Brain microvascular endothelial cell (primary cell): ENCODE results near the gene KRIT1.
A peak's percentile ranks its signal among the peaks of the same experiment; 100 is the strongest.
"Not testable (repeated sequence)": the region's sequence is repeated elsewhere in the genome, so short reads cannot be mapped to it uniquely, and the experiment has no call there.

ENCODE experiments used
- DNase-seq: peaks from one replicate; pipeline ENCODE4 v3.0.0-alpha.2; 2020
- H3K27ac ChIP-seq: fragments of 250-450 bp; sonication (Bioruptor Pico); 2 replicates; pipeline ENCODE4 v1.5.1; 2020; ENCODE audit warnings: mild to moderate bottlenecking, moderate library complexity
- H3K27me3 ChIP-seq: fragments of 250-450 bp; sonication (Bioruptor Pico); replicated peaks from 2 replicates; pipeline ENCODE4 v1.5.1; 2020; ENCODE audit warnings: mild to moderate bottlenecking
- H3K36me3 ChIP-seq: fragments of 250-450 bp; sonication (Bioruptor Pico); replicated peaks from 2 replicates; pipeline ENCODE4 v1.5.1; 2020; ENCODE audit warnings: mild to moderate bottlenecking
- H3K4me3 ChIP-seq: 2 replicates; pipeline ENCODE4 v1.5.1; 2011; ENCODE audit warnings: low read depth, mild to moderate bottlenecking, control low read depth, low read length, moderate library complexity
- in situ Hi-C: cut with HindIII; loops from 2 replicates; pipeline ENCODE4 v1.10.0; 2017; ENCODE audit warnings: low sequenced_read_pairs, low pct_ligation_motif_present
- TF ChIP-seq, protein P1 (sequence below): IDR thresholded peaks from 2 replicates; pipeline ENCODE4 v1.5.1; 2011; ENCODE audit warnings: low read depth, mild to moderate bottlenecking, moderate library complexity, low read length, control low read depth, inconsistent platforms; ENCODE audit errors: missing control alignments

KRIT1 gene

DNA sequence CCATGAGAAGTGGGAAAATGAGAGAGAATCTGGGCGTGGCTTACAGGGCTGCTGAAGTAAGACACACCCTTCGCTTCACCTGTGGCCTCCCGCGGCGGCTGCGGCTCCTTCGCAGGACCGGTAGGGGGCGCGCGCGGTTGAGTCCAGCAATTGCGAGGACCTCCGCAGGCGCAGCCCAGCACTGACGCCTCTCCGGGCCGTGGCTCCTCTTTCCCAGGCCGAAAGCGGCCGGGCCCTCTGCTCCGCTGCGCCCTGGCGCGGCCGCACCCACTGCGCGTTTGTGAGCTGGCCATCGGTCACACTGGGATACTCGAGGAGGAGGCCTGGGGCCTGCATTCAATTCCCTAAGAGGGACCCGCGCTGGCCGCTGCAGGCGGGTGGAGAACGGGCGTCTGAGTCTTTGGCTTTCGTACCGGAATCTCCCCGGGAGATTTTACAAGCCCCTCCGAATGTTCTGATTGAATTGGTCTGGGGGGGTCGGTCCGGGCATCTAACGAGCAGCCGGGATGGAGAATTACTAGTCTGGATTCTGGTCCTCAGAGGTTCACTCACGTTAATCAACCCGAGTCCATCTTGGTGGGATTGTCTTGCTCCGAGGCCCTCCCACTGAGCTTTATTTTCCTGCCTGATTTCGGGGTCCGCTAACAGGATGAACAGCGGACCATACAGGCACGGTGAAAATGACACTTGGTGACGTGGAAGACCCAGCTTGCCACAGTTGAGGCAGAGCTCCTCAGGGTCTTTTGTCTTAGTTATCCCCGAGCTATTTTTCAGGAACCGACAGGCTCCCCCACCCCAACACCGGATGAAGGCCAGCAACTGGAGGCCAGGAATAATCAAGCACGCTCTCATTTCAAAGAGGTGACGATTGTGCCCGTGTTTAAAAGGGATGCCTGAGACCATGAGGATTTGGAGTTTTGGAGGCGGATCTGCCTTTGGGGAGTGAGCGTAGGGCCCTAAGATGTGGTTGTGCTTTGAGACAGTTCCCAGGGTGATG lies 66.5 kb downstream of the KRIT1 start, which contains the start of gene LRRD1:
TSS of gene LRRD1 (minus strand) at position 215 of the 997 bp plus-strand sequence. CDS start 13,940 bp downstream, outside the sequence.
- peak; percentile 83 for DNase-seq
- no peak within 1 kb of the TSS for H3K27ac ChIP-seq

DNA sequence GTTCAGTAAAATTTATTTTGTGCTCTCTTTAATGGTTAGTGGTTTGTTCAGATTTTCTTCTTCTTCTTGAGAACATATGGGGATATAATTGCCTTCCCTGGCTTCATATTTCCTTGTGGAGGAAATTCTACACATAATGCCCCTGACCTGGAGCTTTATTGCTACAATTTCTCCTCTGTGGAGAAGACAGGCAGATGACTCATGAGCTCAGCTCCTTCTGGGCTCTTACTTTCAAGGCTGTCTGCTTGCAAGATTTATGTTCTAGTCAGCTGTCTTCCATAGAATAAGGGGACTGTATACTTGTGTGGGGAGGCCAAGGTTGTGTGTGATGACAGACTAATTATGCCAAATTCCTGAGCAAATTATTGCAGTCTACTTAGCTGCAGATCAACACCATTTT lies 68.4 kb downstream of the KRIT1 start:
- in situ Hi-C loops: no loop called here

More for the DNA sequence above, 66.5 kb downstream of the KRIT1 start, which contains the start of gene LRRD1:
- H3K36me3 ChIP-seq: no peaks in the 10 kb centered on the region
- in situ Hi-C loops: no loop called here
- TF ChIP-seq, protein P1, sequence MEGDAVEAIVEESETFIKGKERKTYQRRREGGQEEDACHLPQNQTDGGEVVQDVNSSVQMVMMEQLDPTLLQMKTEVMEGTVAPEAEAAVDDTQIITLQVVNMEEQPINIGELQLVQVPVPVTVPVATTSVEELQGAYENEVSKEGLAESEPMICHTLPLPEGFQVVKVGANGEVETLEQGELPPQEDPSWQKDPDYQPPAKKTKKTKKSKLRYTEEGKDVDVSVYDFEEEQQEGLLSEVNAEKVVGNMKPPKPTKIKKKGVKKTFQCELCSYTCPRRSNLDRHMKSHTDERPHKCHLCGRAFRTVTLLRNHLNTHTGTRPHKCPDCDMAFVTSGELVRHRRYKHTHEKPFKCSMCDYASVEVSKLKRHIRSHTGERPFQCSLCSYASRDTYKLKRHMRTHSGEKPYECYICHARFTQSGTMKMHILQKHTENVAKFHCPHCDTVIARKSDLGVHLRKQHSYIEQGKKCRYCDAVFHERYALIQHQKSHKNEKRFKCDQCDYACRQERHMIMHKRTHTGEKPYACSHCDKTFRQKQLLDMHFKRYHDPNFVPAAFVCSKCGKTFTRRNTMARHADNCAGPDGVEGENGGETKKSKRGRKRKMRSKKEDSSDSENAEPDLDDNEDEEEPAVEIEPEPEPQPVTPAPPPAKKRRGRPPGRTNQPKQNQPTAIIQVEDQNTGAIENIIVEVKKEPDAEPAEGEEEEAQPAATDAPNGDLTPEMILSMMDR: peak; percentile 91
- H3K27me3 ChIP-seq: no peaks in the 10 kb centered on the region
- H3K4me3 ChIP-seq: peak within 1 kb of the TSS; percentile 64

DNA sequence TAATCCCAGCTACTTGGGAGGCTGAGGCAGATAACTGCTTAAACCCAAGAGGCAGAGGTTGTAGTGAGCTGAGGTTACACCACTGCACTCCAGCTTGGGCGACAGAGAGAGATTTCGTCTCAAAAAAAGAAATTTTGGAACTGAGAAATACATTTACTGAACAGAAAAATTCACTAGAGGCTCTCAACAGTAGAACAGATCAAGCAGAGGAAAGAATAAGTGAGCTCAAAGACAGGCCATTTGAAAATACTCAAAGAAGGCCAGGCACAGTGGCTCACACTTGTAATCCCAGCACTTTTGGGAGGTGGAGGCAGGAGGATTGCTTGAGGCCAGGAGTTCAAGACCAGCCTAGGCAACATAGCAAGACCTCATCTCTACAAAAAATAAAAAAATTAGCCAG lies 76.2 kb downstream of the KRIT1 start:
- H3K36me3 ChIP-seq, H3K27ac ChIP-seq, DNase-seq, H3K27me3 ChIP-seq, H3K4me3 ChIP-seq, in situ Hi-C loops: not testable (repeated sequence)

More for the DNA sequence above, 68.4 kb downstream of the KRIT1 start:
- TF ChIP-seq, protein P1: no peak
- peak; percentile 37 for DNase-seq
- Histone ChIP-seq H3K36me3 (no peaks in the 10 kb centered on the region), H3K27ac (no peak overlapping the region), H3K27me3 (no peaks in the 10 kb centered on the region), H3K4me3 (no peak overlapping the region)

DNA sequence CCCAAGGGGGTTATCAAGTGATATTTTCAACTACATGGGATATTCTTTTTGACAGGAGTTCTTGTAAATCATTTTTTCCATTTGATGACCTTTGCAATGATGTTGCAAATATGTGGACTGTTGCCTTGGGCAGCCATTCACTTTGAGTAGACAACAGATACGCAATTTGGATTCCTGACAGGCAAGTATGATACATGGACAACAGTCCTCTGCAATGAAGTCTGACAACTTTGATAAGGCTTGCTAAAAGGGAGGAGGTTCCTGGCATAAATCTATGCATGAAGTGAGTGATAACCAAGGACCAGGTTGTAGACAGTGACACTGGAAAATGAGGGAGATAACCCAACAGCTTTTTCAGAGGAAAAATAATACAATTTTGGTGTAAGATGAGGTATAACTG lies 84.4 kb downstream of the KRIT1 start:
- no peaks in the 10 kb centered on the region for H3K36me3 ChIP-seq
- H3K27ac ChIP-seq: no peak overlapping the region
- no peak for DNase-seq
- no peaks in the 10 kb centered on the region for H3K27me3 ChIP-seq
- no peak overlapping the region for H3K4me3 ChIP-seq
- in situ Hi-C loops: no loop called here
- TF ChIP-seq, protein P1: no peak

DNA sequence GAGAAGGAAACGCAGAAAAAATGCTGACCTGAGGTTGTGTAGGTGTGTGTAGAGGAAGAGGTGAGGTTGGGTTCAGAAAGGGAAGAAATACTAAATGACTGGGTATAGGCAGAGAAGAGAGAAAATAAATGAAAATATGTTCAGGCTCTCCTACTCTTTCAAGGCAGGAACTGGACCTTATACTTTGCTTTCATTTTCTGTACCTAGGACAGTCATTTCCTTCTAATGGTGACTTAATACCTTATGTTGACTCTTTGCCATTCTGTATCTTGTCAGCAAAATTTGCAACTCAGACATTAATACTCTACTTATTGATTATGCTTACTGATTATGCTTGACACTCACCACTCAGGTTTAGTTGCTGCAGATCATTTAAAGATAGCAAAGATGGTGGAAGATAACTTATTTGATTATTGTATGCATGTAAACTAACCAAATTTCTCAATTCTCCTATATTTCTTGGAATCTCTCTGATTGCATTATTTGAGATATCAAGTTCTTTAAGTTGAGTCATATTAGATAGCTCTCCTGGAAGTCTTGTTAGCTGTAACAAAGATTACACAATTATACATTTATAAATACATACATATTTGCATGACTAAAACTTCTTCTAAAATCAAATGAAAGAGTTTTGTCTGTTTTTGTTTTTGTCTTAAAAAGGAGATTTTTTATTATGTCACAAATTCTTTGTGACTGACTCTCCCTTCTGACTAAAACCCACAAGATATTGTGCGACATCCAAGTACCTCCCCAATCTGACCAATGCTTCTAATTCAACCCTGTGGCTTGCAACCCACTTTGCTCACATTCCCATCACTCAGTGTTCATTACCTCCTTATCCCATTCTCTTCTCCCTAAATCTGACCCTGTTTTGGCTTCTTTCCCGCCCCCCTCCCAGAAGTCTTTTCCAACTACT lies 86.8 kb downstream of the KRIT1 start:
- in situ Hi-C loops: no loop called here
- Histone ChIP-seq H3K27ac (peak overlapping the region; percentile 13), H3K36me3 (no peaks in the 10 kb centered on the region), H3K27me3 (no peaks in the 10 kb centered on the region), H3K4me3 (no peak overlapping the region)
- peak; percentile 65 for DNase-seq
- TF ChIP-seq, protein P1: no peak
